Measurements from ENCODE around the gene PIM1.

- TF ChIP-seq, protein P1, sequence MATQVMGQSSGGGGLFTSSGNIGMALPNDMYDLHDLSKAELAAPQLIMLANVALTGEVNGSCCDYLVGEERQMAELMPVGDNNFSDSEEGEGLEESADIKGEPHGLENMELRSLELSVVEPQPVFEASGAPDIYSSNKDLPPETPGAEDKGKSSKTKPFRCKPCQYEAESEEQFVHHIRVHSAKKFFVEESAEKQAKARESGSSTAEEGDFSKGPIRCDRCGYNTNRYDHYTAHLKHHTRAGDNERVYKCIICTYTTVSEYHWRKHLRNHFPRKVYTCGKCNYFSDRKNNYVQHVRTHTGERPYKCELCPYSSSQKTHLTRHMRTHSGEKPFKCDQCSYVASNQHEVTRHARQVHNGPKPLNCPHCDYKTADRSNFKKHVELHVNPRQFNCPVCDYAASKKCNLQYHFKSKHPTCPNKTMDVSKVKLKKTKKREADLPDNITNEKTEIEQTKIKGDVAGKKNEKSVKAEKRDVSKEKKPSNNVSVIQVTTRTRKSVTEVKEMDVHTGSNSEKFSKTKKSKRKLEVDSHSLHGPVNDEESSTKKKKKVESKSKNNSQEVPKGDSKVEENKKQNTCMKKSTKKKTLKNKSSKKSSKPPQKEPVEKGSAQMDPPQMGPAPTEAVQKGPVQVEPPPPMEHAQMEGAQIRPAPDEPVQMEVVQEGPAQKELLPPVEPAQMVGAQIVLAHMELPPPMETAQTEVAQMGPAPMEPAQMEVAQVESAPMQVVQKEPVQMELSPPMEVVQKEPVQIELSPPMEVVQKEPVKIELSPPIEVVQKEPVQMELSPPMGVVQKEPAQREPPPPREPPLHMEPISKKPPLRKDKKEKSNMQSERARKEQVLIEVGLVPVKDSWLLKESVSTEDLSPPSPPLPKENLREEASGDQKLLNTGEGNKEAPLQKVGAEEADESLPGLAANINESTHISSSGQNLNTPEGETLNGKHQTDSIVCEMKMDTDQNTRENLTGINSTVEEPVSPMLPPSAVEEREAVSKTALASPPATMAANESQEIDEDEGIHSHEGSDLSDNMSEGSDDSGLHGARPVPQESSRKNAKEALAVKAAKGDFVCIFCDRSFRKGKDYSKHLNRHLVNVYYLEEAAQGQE (IDR thresholded peaks at IDR 0.05; ENCODE audit: borderline replicate concordance) = no peak
- TF ChIP-seq, protein P2, sequence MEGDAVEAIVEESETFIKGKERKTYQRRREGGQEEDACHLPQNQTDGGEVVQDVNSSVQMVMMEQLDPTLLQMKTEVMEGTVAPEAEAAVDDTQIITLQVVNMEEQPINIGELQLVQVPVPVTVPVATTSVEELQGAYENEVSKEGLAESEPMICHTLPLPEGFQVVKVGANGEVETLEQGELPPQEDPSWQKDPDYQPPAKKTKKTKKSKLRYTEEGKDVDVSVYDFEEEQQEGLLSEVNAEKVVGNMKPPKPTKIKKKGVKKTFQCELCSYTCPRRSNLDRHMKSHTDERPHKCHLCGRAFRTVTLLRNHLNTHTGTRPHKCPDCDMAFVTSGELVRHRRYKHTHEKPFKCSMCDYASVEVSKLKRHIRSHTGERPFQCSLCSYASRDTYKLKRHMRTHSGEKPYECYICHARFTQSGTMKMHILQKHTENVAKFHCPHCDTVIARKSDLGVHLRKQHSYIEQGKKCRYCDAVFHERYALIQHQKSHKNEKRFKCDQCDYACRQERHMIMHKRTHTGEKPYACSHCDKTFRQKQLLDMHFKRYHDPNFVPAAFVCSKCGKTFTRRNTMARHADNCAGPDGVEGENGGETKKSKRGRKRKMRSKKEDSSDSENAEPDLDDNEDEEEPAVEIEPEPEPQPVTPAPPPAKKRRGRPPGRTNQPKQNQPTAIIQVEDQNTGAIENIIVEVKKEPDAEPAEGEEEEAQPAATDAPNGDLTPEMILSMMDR (IDR thresholded peaks at IDR 0.05; ENCODE audit: poor library complexity, severe bottlenecking) = no peak
- TF ChIP-seq EP300 (conservative IDR thresholded peaks at IDR 0.05; ENCODE audit: poor library complexity, severe bottlenecking) (no peak), POLR2AphosphoS5 (IDR thresholded peaks at IDR 0.05) (no peak), EZH2 (IDR thresholded peaks at IDR 0.05; ENCODE audit: borderline replicate concordance, insufficient read depth, low read length, poor library complexity, severe bottlenecking) (no peak), RAD21 (conservative IDR thresholded peaks at IDR 0.05) (no peak), TAF1 (IDR thresholded peaks at IDR 0.05; ENCODE audit: low read depth) (no peak), MXI1 (conservative IDR thresholded peaks at IDR 0.05; ENCODE audit: poor library complexity, severe bottlenecking) (no peak), SMC3 (conservative IDR thresholded peaks at IDR 0.05; ENCODE audit: poor library complexity) (no peak)
Measured at GRCh38 chr6:37190159-37190535, 20.2 kb downstream of the PIM1 start.
